Central memory CD4-positive, alpha-beta T cell (primary cell): ENCODE measurements around the gene CACNA2D1.
"Not testable (repeated sequence)": the region's sequence is repeated elsewhere in the genome, so short reads cannot be mapped to it uniquely, and the experiment has no call there.

Source experiments
- DNase-seq: peaks from one replicate; pipeline ENCODE4 v3.0.0; 2022

Gene CACNA2D1

GRCh38 chr7:82164410-82164809 is 279.2 kb downstream of the CACNA2D1 start:
- no peak for DNase-seq

- DNase-seq, result no peak
Observed at GRCh38 chr7:82163586-82163985, 280.0 kb downstream of the CACNA2D1 start.

GRCh38 chr7:82162289-82162688 is 281.3 kb downstream of the CACNA2D1 start:
- DNase-seq, result no peak

- DNase-seq, result no peak
Observed at GRCh38 chr7:82158327-82158726, 285.2 kb downstream of the CACNA2D1 start.

- no peak for DNase-seq
Observed at GRCh38 chr7:82156893-82157292, 286.7 kb downstream of the CACNA2D1 start.

- no peak for DNase-seq
Observed at GRCh38 chr7:82156168-82156567, 287.4 kb downstream of the CACNA2D1 start.

- no peak for DNase-seq
Observed at GRCh38 chr7:82154728-82155127, 288.8 kb downstream of the CACNA2D1 start.

GRCh38 chr7:82153776-82154175 is 289.8 kb downstream of the CACNA2D1 start:
- DNase-seq, result no peak

- no peak for DNase-seq
Observed at GRCh38 chr7:82152858-82153257, 290.7 kb downstream of the CACNA2D1 start.

- DNase-seq, result no peak
Observed at GRCh38 chr7:82146491-82146890, 297.1 kb downstream of the CACNA2D1 start.

- DNase-seq, result no peak
Observed at GRCh38 chr7:82142263-82142864, 301.2 kb downstream of the CACNA2D1 start.

- no peak for DNase-seq
Observed at GRCh38 chr7:82141427-82141826, 302.1 kb downstream of the CACNA2D1 start.

- not testable (repeated sequence) for DNase-seq
Observed at GRCh38 chr7:82140608-82141007, 303.0 kb downstream of the CACNA2D1 start.

- DNase-seq, result no peak
Observed at GRCh38 chr7:82131215-82131614, 312.4 kb downstream of the CACNA2D1 start.

- no peak for DNase-seq
Observed at GRCh38 chr7:82129091-82129490, 314.5 kb downstream of the CACNA2D1 start.

- DNase-seq, result no peak
Observed at GRCh38 chr7:82128546-82128945, 315.0 kb downstream of the CACNA2D1 start.

GRCh38 chr7:82126576-82126975 is 317.0 kb downstream of the CACNA2D1 start:
- DNase-seq, result no peak

GRCh38 chr7:82124445-82124844 is 319.1 kb downstream of the CACNA2D1 start:
- no peak for DNase-seq

GRCh38 chr7:82122275-82122674 is 321.3 kb downstream of the CACNA2D1 start:
- DNase-seq, result no peak

GRCh38 chr7:82114237-82114636 is 329.3 kb downstream of the CACNA2D1 start:
- no peak for DNase-seq

- no peak for DNase-seq
Observed at GRCh38 chr7:82110146-82110840, 333.3 kb downstream of the CACNA2D1 start.

GRCh38 chr7:82109288-82109687 is 334.3 kb downstream of the CACNA2D1 start:
- DNase-seq, result no peak

GRCh38 chr7:82106201-82106600 is 337.4 kb downstream of the CACNA2D1 start:
- no peak for DNase-seq

- no peak for DNase-seq
Observed at GRCh38 chr7:82105463-82105862, 338.1 kb downstream of the CACNA2D1 start.

- no peak for DNase-seq
Observed at GRCh38 chr7:82098414-82098813, 345.2 kb downstream of the CACNA2D1 start.
